HK-2 (cell line): ENCODE measurements around the gene BICDL2.
"Not testable (repeated sequence)": the region's sequence is repeated elsewhere in the genome, so short reads cannot be mapped to it uniquely, and the experiment has no call there.

Source experiments
- DNase-seq: peaks from one replicate; pipeline ENCODE4 v3.0.0-alpha.2; 2018; ENCODE audit not compliant: unreplicated experiment

BICDL2 gene, protein sequence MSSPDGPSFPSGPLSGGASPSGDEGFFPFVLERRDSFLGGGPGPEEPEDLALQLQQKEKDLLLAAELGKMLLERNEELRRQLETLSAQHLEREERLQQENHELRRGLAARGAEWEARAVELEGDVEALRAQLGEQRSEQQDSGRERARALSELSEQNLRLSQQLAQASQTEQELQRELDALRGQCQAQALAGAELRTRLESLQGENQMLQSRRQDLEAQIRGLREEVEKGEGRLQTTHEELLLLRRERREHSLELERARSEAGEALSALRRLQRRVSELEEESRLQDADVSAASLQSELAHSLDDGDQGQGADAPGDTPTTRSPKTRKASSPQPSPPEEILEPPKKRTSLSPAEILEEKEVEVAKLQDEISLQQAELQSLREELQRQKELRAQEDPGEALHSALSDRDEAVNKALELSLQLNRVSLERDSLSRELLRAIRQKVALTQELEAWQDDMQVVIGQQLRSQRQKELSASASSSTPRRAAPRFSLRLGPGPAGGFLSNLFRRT

DNA sequence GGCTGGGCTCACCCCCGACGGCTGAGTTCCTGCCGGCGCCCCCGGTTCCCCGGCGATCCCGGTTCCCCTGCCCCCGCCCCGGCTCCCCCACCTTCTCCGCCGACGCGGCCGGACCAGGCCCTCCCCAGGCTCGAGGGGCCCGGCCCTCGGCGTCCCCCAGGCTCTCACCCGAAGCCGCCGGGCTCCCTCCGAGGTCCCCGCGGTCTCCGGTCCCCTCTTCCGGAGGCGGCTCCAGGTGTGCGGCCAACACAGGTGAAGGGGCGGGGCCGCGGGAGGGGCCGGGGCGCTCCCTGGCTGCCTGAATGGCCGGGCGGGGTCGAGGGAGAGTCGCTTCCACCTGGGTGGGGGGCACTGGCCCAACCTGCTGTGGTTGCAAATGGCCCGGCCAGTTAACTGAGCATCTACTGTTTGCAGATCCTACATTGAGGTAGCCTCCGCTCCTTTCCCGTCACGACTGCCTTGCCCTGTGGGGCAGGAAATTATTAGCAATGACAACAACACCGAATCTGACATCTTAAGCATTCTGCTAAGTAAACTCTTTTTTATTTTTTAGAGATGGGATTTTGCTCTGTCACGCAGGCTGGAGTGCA is at the start of gene BICDL2:
BICDL2 (minus strand) TSS at position 219 of the 590 bp plus-strand sequence. CDS start 1,448 bp downstream, outside the sequence.
- no peak for DNase-seq

DNA sequence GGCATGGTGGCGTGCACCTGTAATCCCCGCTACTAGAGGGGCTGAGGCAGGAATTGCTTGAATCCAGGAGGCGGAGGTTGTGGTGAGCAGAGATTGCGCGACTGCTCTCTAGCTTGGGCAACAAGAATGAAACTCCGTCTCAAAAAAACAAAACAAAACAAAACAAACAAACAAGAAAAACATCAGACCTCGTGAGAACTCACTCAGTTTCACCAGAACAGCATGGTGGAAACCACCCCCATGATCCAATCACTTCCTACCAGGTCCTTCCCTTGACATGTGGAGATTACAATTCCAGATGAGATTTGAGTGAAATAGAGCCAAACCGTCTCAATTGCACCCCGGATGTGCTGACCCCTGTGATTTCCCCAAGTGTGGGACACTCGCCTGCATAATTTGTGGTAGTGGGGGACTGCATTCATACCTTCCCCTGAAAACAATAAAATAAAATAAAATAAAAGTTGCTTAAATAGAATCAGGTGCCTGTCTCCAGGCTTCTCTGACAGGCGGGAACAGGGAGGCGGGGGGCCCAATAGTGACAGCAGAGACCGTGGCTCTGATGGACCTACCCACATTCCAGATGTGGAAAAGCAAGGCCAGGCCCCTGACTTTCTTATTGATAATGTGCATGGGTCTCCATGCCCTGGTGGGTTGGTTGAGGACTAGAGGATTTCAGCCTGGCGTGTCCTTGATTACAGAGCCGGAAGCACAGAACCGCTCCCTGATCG is 49.3 kb upstream of the BICDL2 start:
- DNase-seq = no peak

DNA sequence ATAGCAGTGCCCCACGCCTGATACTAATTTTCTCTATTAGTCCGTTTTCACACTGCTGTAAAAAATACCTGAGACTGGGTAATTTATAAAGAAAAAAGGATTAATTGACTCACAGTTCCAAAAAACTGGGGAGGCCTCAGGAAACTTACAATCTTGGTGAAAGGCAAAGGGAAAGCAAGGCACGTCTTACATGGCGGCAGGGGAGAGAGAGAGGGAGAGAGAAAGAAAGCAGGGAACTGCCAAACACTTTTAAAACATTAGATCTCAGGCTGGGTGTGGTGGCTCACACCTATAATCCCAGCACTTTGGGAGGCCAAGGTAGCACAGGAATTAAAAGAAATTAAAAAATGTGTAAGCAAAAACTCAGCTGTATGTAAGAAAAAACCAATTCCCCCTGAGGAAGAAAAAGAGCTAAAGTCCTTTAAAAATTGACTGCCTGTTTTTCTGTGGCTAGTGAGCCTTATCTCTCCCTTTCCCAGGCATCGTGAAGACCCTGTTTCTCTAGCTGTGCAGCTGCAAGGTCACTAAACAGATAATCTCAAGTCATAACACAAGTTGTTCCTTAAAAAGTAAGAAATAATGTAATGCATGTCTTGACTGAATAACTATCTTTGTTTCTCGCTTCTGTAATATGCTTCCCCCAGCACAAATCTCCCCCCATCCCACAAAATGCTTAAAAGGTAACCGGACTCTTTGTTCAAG is 48.4 kb upstream of the BICDL2 start:
- no peak for DNase-seq

DNA sequence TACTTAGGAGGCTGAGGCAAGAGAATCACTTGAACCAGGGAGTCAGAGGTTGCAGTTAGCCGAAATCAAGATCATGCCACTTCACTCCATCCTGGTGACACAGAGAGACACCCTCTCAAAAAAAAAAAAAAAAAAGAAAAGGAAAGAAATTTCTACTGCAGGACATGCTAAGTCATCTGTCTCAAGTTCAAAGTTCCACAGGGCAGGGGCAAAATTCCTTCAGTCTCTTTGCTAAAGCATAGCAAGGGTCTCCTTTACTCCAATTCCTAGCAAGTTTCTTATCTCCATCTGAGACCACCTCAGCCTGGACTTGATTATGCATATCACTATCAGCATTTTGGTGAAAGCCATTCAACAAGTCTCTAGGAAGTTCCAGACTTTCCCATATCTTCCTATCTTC is 47.7 kb upstream of the BICDL2 start:
- no peak for DNase-seq

DNA sequence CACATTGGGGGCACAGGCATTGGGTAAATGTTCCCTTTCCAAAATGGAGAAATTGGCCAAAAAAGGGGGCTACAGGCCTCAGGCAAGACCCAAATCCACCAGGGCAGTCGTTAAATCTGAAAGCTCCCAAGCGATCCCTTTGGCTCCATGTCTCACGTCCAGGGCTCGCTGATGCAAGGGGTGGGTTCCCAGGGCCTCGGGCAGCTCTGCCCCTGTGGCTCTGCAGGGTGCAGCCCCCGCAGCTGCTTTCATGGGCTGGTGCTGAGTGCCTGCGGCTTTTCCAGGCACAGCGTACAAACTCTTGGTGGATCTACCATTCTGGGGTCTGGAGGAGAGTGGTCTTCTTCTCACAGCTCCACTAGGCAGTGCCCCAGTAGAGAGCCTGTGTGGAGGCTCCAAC is 46.7 kb upstream of the BICDL2 start:
- not testable (repeated sequence) for DNase-seq

DNA sequence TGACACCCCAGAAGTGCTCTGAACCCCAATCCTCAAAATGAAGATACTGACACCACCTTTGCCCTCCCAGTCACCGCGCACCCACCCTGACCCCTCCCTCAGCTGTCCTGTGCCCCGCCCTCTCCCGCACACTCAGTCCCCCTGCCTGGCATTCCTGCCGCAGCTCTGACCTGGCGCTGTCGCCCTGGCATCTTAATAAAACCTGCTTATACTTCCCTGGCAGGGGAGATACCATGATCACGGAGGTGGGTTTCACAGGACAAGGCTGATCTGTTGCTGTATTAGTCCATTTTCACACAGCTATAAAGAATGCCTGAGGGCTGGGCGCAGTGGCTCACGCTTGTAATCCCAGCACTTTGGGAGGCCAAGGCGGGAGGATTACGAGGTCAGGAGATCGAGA is 45.2 kb upstream of the BICDL2 start:
- DNase-seq = not testable (repeated sequence)

DNA sequence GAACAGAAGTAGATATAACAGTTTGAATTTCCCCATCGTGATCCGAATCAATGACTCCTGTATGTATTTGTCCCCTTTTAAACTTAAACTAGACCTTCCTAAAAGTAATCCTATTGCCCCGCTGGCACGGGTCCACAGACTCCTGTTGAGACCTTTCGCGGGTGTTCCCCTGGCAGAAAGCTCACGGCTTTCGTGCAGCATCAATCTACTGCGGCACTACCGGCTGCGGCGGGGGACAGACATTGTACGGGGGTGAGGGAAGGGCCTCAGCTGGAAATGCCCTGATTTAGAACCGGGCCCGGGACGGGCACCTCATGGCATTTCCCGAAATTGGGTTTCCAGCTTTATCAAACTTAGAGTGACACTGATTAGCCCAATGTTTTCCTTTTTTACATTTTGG is 43.3 kb upstream of the BICDL2 start:
- DNase-seq = no peak

DNA sequence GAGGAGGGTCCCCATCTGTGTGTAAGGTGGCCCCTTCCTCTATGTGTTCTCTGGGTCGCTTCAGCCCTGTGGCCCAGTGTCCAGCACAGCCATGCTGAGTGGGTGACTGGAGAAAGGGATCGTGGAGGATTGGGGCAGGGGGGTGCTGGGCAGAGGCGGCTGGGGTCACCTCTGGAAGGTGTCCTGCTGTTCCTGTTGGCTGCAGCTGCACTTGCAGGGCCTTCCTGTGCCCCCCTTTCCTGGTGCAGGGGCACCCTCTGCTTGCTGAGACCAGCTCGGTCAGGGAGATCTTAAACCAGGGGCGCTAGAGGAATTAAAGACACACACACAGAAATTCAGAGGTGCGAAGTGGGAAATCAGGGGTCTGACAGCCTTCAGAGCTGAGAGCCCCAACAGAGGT is 39.8 kb upstream of the BICDL2 start:
- DNase-seq = no peak

DNA sequence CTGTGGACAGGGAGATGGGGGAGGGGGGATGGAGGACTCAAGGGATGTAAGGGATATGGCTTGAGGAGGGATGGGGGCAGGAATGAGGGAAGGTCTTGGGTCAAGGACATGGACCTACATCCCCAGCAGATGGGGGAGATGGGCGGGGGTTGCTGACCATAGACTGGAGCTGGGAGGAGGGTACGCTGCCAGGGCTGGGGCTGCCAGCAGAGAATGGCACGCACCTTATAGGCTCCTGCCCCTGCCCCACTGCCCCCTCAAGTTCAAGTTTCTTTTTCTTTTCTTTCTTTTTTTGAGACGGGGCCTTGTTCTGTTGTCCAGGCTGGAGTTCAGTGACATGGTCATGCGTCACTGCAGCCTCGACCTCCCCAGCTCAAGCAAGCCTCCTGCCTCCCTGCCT is 39.2 kb upstream of the BICDL2 start:
- DNase-seq = not testable (repeated sequence)

DNA sequence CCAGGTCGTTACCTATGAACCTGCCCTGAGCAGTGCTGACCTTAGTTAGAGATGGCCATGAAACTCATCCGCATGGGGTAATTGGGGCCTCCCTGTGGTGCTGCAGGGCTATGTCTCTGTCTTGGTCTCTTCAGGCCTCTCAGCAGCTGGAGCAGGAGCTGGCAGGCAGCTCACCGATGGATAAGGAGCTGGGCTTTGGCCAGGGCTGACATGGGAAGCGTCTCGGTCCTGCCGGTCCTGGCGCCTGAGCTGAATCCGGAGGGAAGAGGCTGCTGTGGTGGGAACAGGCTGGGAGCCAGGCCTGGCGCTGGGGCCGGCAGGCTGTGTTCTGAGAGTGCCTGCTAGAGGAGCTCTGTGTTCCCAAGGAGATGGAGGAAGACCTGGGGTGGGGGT is 38.8 kb upstream of the BICDL2 start:
- DNase-seq = no peak

DNA sequence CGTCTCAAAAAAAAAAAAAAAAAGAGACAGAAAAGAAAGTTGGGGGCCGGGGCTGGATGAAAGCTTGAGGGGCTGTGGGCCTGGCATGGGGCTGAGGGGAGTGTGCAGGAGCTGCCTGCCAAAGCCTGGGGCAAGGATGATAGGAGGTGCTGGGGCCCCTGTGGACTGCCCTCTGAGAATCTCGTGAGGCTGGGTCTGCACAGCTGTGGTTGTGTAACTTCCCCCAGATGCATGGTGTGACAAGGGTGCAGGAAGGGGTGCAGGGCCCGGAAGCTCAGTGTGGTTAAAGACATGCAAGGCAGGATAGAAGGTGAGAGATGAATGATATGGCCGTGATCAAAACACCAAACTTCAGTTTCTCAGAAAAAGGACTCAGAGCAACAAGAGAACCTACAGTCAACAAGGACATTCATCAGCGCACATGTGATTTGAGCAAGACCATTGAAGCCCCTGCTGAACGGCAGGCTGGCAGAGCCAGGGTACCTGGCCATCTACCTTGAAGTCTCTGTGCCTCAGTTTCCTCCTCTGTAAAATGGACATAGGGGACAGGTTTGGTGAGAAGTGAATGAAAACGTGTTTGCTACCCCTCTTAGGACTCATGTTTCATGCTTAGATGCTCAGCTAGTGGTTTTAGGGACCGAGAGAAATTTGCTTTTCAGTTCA is 38.2 kb upstream of the BICDL2 start:
- DNase-seq = no peak

DNA sequence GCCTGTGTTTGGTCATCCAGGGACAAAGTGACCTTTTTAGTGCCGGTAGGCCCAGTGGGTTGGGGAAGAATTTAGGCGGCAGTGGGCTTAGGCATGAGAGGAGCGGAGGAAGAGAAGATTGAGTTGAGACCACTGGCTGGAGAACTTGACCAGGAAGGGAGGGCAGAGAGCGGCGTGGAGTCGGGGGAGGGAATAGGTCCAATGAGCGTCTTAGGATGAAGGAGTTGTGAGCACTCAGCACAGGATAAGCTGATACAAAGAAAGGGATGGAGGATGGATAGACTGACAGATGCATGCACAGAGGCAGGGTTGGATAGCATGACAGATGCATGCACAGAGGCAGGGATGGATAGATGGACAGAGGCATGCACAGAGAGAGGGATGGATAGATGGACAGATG is 36.7 kb upstream of the BICDL2 start:
- DNase-seq = no peak

DNA sequence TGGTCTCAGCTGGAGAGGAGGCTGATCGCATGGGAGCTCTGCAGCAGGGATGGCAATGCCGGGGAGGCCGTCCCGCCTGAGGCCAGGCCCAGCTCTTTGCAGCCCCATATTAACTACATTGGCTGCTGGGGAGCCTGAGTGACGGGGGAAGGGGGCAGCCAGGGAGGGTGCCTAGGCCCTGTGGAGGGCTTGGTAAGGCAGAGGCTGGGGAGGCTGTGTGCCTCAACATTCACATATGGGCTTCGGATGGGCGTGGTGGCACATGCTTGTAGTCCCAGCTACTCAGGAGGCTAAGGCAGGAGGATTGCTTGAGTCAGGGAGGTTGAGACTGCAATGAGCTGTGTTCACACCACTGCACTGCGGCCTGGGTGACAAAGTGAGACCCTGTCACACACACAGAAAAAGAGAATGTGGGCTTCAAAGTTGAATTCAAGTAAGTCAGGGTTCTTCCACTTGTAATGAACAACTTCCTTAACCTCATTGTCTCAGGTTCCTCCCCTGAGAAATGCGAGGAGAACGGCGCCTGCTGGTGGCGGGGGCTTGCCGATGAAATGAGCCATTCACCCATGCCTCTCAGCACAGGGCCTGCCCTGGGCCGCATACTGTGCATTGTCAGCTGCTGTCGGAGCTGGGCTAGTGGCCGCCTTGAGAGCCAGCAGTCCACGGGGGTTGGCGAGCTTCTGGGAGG is 36.0 kb upstream of the BICDL2 start:
- not testable (repeated sequence) for DNase-seq

DNA sequence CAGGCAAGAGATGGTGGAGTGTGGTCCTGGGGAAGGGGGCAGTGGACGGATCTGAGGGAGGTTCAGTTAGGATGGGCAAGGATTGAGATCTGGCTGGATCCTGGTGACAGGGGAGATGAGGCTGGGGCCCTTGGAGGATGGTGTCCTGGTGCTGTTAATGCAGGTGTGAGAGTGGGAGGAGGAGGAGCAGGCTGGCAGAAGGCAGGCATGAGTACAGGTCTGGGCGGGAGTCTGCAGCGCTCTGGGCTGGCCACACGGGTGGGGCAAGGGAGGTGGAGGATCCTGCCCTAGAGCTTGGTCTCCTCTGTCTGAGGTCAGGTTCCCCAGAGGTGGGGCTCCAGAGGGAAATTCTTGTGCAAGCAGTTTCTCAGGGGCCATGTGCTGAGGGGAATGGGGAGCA is 35.4 kb upstream of the BICDL2 start:
- not testable (repeated sequence) for DNase-seq

DNA sequence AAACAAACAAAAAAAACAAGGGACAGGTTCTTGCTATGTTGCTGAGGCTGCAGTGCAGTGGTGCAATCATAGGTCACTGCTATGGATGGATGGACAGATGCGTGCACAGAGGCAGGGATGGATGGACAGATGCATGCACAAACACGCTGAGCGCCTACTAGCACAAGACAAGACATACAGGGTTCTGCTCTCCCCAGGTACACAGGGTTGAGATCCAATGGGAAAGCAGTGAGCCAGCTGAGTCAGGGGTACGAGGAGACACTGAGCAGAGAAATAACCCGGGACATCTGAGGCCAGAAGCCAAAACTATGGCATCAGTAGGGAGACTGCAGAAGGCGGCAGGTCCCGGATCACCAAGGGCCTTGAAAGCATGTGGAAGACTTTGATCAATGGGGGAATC is 34.9 kb upstream of the BICDL2 start:
- DNase-seq = no peak

DNA sequence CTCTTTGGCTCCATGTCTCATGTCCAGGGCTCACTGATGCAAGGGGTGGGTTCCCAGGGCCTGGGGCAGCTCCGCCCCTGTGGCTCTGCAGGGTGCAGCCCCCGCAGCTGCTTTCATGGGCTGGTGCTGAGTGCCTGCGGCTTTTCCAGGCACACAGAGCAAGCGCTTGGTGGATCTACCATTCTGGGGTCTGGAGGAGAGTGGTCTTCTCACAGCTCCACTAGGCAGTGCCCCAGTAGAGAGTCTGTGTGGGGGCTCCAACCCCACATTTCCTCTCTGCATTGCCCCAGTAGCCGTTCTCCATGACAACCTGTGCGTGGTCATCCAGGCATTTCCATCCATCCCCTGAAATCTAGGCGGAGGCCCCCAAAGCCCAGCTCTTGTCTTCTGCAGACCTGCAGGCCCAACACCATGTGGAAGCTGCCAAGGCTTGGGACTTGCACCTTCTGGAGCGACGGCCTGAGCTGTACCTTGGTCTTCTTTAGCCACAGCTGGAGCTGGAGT is 33.9 kb upstream of the BICDL2 start:
- no peak for DNase-seq

DNA sequence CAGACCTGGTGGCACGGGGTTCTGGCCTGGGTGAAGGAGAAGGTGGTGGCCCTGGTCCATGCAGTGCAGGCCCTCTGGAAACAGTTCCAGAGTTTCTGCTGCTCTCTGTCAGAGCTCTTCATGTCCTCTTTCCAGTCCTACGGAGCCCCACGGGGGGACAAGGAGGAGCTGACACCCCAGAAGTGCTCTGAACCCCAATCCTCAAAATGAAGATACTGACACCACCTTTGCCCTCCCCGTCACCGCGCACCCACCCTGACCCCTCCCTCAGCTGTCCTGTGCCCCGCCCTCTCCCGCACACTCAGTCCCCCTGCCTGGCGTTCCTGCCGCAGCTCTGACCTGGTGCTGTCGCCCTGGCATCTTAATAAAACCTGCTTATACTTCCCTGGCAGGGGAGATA is 32.4 kb upstream of the BICDL2 start:
- not testable (repeated sequence) for DNase-seq

DNA sequence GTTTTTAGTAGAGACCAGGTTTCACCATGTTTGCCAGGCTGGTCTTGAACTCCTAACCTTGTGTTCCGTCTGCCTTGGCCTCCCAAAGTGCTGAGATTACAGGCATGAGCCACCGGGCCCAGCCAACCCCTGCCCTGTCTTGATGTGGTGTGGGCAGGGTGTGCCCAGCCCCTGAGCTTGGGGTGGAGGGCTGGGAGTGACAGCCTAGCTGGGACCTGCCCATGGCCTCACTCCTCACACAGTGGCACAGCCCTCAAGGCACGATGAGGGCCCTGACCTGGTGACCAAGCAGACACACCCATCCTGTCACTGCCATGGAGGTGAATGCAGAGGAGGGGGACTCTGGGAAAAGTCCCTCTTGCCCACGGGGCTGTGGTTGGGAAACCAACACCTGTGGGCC is 31.7 kb upstream of the BICDL2 start:
- DNase-seq = no peak

DNA sequence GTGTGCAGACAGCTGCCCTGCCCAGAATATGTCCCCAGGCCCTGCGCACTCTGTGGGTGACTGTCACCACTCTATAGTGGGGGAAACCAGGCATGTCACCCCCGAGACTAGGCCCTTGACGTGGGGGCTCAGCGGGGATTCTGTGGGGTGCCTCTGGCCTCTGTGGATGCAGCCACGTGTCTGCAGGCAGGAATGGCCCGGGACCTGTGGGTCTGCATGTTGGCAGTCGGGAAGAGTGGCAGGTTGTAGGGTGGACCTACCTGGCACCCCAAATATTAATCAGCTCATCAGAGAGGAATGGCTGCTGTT is 29.6 kb upstream of the BICDL2 start:
- no peak for DNase-seq

DNA sequence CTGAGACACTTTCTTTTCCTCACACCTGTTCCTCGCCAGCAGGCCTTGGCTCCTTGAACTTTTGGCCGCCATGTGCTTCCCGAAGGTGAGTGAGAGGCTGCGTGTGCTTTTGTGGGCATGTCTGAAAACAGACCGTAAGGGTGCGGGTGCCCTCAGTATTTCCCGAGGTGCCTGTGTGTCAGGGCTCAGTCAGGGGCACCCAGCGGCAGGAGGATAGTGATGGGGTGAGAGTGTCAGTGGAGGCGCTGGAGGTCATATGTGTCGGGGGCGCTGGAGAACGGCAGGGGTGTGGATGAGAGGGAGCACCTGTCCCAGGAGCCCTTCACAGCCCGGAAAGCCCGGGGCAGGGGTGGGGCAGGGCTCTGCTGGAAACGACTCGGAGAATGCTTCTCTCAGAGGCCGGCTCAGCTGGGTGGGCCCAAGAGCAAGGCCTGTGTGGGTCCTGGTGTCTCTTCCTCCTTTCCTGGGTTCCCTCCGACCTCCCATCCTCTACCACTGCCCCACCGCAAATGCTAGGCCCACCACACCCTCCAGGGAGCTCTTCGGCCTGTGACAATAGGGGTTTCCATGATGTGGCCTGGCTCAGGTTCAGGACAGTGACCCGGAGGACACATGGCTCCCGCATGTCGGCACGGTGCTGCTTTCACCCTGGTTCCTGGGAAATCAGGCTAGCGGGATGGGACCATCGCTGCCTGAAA is 29.1 kb upstream of the BICDL2 start:
- no peak for DNase-seq
